Glomerular endothelial cell (primary cell): ENCODE measurements around the gene PTRH2. TPM values are rescaled to one million over a fixed set of nuclear protein-coding genes. Genes with fewer than 3 reads are reported as not detected.
"Not testable (repeated sequence)": the region's sequence is repeated elsewhere in the genome, so short reads cannot be mapped to it uniquely, and the experiment has no call there.

ENCODE experiments used
- DNase-seq: peaks from one replicate; pipeline ENCODE4 v3.0.0-alpha.2; 2011; ENCODE audit warnings: low read depth, low spot score; ENCODE audit errors: extremely low read depth
- total RNA-seq: library from RNA; depleted of rRNA; stranded (reverse); fragments of >200 nt; gene quantifications from 2 replicates; pipeline ENCODE4 v1.2.3, GENCODE V29; 2015

The PTRH2 gene
- 39.7 and 45.2 TPM in 2 replicates for total RNA-seq

DNA sequence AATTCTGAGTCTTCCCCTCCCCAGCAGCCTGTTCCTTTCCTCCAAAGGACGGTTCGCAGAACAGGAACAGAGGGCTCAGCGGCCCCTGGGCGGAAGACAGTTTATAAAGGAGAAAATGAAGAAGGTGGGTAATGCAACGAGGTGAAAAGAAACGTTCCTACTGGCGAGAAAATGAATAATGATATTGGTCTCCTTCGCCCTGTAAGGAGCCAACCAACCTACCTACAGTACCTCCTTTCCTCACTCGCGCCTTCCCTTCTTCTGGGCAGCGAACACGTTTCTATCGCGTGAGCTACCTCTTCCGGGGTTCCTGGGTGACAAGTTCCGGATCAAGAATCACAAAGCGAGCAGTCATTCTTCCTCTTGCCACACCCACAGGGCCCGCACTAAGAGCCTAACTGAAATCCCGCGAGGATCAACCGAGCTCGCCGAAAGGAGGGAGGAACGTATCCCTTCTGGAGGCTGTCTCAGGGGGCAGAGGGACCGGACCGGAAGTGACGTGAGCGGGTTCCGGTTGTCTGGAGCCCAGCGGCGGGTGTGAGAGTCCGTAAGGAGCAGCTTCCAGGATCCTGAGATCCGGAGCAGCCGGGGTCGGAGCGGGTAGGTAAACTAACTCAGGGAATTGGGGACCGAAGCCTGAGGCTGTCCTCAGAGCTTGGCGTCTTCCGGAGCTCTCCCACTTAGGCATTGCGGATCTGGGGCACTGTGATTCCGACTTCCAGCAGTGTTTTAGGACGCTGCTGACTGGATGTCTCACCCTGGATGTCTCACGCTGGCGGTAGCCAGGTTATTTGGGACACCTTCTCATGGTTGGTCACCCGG lies at the start of gene PTRH2, which contains the start of gene VMP1:
Gene PTRH2, minus strand, starts transcription at position 282 of the 822 bp plus-strand sequence. CDS start 9,452 bp downstream, outside the sequence.
Gene VMP1, plus strand, starts transcription at position 506 of the 822 bp plus-strand sequence. CDS start 23,793 bp downstream, outside the sequence.
- DNase-seq: peak; percentile 96

DNA sequence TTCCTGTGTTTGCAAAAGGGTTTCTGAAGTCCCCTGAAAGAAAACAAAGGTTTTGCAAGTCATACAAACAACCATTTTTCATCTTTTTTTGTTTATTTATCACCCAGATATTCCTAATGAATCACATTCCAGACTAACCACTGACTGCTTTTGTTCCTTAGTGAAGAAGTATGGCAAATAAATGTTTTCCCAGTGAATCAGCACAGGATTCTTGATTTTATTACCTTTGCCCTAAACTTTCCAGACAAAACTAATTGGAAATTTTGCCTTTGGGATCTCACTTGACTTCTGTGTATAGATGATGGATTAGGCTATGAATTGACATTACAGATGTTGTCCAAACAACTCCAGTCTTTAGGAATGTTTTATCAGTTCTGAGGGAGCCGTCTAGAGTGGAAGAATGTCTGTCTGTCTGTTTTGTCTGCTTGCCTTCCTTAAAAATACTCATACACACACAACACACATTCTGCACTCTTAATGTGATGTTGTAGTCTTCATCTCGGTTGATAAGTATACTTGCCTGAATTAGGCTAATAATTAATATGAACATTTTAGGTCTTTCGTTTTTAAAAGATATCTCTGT lies 49.1 kb upstream of the PTRH2 start:
- no peak for DNase-seq

DNA sequence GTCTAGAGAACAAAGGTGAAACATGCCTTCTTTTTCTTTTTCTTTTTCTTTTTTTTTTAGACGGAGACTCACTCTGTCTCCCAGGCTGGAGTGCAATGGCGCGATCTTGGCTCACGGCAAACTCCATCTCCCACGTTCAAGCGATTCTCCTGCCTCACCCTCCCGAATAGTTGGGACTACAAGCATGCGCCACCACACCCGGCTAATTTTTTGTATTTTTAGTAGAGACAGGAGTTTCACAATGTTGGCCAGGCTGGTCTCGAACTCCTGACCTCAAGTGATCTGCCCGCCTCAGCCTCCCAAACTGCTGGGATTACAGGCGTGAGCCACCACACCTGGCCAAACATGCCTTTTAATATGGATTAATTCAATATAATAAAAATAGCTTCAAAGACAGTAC lies 47.8 kb upstream of the PTRH2 start:
- not testable (repeated sequence) for DNase-seq

DNA sequence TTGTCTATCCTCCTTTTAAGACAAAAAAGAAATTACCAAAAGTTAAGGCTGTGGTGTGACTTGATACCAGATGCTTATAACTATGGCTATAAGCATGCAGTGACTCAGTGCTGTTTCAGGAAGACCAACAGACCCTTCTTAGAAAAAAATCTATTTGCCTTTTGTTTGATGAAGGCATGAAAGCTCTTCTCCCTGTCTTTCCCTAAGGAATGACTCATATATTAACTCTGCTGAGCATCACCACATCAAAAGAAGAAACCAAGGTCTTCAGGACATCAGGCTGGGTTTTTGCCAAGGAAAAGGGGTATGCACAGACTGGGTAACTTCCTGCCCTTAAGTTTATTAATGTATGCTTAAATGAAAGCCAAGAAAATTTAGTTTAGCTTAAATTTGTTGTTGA lies 47.3 kb upstream of the PTRH2 start:
- DNase-seq: no peak

DNA sequence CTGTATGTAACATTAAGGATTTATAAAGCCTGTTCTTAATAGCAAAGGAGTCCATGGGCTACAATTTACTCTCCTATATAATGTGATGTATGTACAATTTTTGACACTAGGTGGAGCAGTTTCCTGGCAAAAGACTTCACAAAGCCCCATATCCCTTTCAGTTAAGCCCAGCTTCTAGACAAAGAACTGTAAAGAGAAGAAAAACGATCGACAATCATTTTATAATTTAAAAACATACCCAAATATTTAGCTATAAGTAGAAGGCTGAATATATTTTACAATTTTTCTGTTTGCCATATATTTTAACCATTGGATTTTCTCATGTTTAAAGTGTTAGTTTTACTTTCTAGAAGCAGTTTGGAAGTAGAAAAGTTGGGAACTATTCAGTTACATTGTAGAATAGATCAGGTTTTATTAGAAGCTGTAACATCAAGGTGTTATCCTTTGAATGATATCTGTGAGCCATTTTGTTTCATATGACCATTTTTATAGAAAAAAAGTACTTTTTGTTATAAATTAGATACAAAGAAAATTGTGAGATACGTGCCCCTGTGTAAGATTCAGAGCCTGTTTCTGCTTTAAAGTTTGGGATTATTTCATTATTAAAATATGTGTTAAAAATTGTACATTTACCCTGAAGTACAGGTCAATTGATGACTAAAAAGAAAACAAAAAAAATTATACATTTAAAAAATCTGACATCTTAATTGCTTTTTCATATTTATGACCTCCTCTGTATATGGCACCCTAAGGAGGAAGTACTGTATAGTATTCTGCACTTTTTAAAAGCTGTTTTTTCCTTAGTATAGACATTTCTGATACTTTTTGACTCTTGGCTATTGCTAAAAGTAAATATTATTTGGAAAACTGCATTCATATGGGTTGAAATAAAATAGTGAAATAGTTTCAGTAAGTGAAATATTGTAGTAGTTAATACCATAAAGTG lies 46.6 kb upstream of the PTRH2 start:
- DNase-seq: no peak

DNA sequence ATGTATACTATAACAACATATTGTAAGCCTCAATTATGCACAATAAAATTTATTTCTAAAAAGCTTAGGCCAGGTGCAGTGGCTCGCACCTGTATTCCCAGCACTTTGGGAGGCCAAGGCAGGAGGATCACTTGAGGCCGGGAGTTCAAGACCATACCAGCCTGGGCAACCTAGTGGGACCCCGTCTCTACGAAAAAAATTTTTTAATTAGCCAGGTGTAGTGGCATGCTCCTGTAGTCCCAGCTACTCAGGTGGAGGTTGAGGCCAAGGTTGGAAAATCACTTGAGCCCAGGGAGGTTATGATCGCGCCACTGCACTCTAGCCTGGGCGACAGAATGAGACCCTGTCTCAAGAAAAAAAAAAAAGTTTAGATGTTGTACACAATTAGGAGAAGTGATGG lies 45.7 kb upstream of the PTRH2 start:
- DNase-seq: no peak

DNA sequence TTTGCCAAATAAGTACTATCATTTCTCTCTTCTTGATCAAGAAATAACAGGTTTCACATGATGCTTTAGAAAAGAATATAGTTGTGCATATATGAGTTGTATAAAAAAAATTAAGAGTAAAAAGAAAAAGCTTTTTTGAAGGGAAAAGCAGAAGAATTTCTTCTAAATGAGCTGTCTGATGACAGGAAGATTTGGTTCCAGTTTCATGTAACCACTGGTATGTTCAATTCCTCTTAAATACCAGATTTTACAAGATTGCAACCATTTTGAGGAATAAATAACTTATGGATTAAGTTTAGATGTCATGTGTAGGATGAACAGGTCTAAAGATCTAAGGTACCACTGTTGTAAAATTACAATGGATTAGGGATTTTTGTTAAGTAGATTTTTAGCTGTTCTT lies 45.2 kb upstream of the PTRH2 start:
- no peak for DNase-seq

DNA sequence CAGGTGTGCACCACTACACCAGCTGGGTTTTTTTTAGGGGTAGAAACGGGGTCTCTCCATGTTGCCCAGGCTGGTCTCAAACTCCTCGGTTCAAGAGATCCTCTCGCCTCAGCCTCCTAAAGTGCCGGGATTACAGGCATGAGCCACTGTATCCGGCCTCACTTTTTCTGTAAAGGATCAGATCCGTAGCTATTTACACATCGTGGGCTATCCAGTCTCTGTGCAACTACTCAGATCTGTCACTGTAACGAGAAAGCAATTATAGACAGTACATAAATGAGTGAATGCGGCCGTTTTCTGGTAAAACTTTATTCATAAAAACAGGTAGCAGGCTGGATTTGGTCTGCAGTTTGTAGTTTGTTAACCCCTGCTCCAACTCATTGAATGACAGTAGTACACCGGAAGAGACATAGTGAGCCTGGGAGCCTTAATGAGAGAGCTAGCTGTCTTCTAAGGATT lies 44.8 kb upstream of the PTRH2 start:
- no peak for DNase-seq

DNA sequence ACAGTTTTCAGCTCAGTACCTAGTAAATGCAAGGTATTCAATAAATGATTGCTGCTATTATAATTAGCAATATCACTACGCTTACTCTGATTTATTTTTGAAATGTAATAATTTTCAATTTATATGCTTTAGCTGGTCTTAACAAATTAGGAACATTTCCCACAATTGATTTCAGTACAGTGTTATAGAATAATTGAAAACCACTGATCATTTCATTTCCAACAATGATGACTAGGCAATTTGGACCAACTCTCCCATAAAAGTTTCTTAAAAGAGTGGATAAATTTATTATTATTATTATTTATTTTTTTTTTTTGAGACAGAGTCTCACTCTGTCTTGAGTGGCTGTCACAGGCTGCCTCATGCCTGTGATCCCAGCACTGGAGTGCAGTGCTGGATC lies 41.4 kb upstream of the PTRH2 start:
- no peak for DNase-seq

DNA sequence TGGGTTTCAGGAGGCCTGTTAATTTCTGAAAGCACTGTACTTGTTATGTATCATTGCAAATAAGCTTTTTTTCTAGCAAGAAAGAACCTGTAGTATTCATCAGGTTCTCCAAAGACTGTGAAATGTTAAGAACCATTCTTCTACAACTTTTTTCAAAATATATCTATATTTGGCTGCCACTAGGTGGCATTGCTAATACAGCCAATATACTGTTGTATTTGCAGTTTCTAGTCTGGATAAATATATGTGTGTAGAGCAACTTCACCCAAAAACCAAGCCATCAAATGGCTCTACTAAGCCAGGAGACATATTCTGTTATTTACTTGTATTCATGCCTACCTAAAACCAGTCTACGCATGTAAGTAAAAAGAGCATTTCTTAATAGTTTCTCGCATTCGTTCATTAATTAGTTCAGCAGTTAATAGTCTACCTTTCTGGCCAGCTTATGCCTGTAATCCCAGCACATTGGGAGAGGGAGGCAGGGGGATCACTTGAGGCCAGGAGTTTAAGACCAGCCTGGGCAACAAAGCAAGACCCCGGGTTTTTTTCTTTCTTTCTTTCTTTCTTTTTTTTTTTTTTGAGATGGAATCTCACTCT lies 39.7 kb upstream of the PTRH2 start:
- no peak for DNase-seq

DNA sequence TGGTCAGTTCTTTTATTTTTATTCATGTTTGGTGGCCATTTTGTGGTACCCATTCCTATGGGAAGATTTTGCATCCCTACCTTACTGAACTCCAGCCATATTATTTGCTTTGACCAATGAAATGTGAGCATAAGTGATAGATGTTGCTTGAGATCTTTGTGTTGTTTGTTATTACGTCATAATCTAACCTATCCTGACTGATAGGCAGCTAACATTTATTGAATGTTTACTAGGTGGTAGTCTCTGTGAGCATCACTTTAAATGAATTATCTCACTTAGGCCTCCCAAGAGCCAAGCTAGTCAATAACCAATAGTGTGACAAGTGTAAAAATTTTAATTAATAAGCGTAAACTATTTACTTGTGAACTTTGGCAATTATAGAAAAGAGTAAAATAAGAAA lies 37.8 kb upstream of the PTRH2 start:
- DNase-seq: no peak

DNA sequence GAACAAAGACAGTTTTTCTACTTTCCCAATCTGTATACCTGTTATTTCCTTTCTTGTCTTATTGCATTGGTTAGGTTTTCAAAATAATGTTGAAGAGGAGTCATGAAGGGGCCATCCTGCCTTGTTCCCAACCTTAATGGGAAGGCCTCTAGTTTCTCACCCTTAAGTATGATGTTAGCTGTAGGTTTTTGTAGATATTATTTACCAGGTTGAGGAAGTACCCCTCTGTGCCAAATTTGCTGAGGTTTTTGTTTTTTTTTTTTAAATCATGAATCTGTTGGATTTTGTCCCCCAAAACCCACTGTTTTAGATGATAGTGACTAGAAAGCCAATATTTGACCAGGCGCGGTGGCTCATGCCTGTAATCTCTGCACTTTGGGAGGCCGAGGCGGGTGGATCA lies 36.6 kb upstream of the PTRH2 start:
- DNase-seq: no peak

DNA sequence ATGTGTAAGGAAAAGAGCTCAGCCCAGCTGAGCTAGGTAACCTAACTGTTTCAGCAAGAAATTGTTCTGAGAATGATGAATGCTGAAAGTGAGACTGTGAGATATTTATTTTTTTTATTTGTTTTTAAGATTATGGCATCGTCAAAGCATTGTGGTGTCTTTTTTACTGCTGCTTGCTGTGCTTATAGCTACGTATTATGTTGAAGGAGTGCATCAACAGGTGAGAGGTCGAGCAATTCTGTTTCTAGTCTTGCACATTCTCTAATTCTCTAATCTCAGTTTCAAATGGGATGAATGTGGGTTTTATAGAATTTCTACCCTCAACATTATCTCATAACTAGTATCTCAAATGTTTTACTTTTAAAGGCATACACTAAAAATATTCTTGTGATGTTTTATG lies 30.1 kb upstream of the PTRH2 start:
- no peak for DNase-seq

DNA sequence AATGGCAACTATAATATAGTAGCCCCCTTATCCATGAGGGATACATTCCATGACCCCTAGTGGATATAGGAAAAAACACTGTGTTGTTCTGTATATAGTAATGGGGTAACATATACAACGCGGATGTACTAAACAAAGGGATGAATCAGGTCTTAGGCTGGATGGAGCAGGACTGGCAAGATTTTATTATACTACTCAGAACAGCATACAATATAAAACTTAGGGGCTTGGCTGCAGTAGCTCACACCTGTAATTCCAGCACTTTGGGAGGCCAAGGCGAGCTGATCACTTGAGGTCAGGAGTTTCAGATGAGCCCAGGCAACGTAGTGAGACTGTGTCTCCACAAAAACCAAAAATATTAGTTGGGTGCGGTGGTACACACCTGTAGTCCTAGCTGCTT lies 27.0 kb upstream of the PTRH2 start:
- DNase-seq: no peak

DNA sequence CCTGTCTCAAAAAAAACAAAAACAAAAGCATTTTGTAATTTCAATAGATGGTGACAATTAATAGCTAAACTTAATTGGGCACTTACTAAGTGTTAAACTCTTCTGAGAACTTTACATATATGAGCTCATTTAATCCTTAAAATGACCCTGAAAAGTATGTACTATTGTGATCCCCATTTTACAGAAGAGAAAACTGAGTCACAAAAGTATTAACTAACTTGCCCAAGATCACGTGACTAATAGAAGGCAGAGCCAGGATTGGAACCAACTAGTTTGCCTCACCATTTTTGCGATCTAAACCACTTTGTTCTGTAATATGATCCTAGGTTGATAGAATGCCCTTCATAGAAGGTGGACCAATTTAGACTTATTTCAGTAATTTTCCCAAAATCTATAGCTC lies 26.5 kb upstream of the PTRH2 start:
- no peak for DNase-seq

DNA sequence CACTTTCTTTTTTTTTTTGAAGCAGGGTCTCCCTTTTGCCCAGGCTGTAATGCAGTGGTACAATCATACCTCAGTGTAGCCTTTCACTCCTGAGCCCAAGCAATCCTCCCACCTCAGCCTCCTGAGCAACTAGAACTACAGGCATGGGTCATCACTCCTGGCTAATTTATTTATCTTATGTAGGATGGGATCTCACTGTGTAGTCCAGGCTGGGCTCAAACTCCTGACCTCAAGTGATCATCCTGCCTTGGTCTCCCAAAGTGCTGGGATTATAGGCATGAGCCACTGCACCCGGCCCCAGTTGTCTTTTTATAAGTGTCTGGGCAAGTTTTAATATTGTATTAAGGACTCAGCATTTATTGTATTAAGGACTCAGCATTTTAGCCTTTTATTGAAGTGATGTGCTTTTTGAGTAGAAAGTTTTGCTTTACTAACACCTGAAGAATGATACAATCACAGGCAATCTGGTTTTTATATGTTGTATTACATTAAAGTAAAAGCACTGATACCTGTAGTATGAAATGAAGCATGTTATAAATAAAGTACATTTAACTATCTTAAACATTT lies 23.1 kb upstream of the PTRH2 start:
- no peak for DNase-seq

DNA sequence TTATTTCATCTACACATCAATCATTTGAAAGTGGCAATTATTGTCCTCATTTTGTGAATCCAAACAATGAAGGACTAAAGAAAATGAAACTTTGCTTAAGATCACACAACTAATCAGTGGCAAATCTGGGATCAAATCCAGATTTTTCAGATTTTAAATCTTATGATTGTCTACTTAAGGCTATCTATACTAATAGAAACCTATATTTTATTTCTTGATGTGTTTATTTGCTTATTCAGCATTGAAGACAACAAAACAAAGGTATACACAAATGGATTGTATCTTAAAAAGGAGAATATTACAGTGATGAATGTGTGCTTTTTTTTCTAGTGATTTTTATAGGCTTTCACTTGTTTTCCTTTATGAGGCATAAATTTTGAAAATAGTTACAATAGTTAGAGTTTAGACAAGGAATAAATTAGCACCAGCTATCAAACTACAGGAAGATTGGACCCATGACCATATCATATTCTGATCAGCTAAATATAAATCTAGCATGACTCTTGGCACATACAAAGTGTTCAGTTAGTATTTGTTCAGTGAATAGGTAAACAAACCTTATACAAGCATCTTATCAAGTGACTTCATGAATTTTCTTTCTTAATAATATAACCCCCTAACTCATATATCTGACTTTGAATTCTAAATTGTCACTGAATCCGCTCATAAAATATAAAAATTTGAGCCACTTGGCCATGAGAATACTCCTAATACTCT lies 20.7 kb upstream of the PTRH2 start:
- DNase-seq: no peak

DNA sequence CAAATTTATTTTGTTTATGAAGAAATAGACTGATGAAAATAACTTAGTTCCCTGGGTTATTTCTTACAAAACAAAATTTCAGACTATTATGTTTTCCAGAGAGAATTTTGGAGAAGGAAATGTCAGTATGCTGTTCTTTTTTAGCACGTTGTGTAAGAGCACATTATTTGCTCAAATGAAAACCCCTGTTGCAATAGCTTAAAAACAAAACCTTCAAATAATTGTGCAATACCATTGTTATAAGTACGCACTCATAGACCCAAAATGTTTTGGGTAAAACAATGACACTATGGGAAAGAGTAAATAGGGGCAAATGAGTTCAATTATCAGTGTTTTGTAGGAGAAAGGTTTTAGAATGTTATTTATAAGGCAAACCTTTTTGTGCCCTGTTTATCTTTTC lies 18.5 kb upstream of the PTRH2 start:
- DNase-seq: no peak

DNA sequence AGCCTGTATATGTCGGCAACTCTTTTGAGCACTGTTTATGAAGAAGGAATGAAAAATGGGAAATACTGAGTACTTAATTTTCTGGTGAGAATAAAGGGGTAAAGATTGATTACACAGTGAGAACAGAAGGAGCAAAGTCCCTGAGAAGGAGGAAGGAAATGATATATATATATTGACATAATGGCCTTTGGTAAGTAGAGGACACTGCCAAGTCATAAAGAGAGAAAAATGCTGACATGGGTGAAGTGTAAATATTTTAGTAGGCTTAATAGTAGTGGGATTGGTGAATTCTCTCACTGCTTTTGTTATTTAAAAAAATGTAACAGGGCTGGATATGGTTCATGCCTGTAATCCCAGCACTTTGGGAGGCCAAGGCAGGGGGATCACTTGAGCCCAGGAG lies 16.4 kb upstream of the PTRH2 start:
- no peak for DNase-seq

DNA sequence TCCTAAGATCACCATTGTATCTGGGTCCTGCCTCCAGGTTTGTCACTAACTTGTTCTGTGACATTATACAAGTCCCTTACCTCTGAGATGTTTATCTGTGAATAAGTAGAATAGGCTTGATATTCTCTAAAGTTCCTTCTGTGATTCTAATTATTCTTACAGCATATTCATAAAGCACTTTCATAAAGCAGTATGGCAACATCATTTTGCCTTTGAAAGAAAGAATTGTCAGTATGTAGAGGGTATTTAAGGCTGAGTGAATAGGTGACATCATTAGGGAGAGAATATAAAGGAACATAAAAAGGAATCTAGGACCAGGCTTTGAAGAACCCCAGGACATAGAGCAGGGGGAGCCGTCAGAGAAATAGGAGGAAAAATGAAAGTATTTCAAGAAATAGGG lies 15.8 kb upstream of the PTRH2 start:
- DNase-seq: no peak
